GM10248 (cell line): ENCODE results near the gene KCNK10.

Experiments
- CTCF ChIA-PET: fragments of 300-600 bp; sonication (Branson Sonifier 250); formaldehyde crosslinking; extraction: SDS; loops from one replicate; lab custom pipeline; 2021; ENCODE audit warnings: antibody characterized with exemption; lab: Yijun Ruan, JAX
- POLR2A ChIA-PET: fragments of 350-650 bp; sonication (Branson Sonifier 250); formaldehyde crosslinking; extraction: SDS; loops from one replicate; lab custom pipeline; 2020; ENCODE audit warnings: antibody characterized with exemption; lab: Yijun Ruan, JAX
- DNase-seq: peaks from one replicate; pipeline ENCODE4 v3.0.0; 2012; ENCODE audit errors: extremely low spot score
- TF ChIP-seq, protein P1 (sequence below): IDR thresholded peaks from 2 replicates; pipeline ENCODE4 v1.5.1; 2012; ENCODE audit warnings: mild to moderate bottlenecking, low read depth; ENCODE audit errors: extremely low read depth, missing control alignments, control extremely low read depth

KCNK10 gene

DNA sequence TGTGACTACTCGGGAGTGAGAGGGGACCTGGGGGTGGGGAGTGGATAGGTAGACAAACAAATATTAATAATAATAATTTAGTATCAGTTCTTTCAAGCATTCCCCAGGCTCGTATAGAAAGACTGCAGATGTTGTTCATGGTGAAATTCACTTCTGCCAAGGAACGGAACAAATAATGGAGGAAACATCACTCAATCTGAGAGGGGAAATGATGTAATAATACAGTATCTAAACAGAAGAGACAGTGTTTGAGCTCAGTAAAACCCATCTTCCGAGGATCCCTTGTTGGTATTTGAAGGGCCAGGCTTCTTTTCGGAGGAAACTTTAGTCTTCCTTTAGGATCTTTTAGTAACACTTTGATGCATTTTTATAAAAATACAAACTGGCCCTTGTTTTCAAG is 114.2 kb downstream of the KCNK10 start:
- TF ChIP-seq, protein P1, sequence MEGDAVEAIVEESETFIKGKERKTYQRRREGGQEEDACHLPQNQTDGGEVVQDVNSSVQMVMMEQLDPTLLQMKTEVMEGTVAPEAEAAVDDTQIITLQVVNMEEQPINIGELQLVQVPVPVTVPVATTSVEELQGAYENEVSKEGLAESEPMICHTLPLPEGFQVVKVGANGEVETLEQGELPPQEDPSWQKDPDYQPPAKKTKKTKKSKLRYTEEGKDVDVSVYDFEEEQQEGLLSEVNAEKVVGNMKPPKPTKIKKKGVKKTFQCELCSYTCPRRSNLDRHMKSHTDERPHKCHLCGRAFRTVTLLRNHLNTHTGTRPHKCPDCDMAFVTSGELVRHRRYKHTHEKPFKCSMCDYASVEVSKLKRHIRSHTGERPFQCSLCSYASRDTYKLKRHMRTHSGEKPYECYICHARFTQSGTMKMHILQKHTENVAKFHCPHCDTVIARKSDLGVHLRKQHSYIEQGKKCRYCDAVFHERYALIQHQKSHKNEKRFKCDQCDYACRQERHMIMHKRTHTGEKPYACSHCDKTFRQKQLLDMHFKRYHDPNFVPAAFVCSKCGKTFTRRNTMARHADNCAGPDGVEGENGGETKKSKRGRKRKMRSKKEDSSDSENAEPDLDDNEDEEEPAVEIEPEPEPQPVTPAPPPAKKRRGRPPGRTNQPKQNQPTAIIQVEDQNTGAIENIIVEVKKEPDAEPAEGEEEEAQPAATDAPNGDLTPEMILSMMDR: no peak
- ChIA-PET POLR2A (no interaction called here), CTCF (interaction anchor here (1.5 kb wide), 1 partner anchor 10 kb away, joined by 3 read pairs; no protein-coding TSS in a partner anchor)
- no peak for DNase-seq

DNA sequence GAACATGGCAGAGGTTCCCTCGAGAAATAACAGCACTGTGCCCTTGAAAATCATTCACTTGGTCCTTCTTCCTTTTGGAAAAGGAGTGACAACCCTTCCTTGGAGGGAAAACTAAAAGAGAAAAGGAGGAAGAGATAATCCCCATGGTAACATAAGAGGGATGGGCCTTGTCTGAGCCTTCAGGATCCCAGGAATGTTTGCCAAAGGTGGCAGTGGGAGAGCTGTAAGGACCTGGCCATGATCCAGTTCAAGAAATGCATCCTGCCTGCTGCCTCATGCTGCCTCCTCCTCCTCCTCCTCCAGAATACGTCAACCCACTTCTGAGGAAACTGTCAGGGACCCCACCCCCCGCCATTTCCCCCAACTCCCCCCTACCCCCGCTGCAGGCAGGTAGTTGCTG is 118.8 kb downstream of the KCNK10 start:
- ChIA-PET POLR2A (no interaction called here), CTCF (interaction anchor here (6.8 kb wide), 1 partner anchor 15 kb away, joined by 52 read pairs; no protein-coding TSS in a partner anchor)
- TF ChIP-seq, protein P1: no peak
- DNase-seq: no peak

DNA sequence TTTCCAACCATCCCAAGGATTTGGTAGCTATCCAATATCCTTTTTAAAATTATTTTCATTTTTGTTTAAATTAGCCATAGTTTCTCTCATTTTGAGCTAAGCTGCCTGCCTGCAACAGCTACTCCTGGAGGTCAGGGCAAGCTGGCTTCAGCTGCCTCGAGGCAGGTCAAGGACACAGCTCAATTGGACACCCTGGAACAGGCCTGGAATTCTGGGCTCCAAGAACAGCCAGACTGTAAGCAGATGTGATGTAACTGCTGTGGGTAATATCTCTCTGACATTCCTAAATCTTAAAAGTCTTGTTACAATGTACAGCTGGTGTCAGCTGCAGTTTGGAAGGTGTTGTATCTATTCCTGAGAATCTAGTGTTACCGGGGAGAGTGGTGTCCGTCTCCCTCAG is 119.8 kb downstream of the KCNK10 start:
- TF ChIP-seq, protein P1: no peak
- POLR2A ChIA-PET: no interaction called here
- CTCF ChIA-PET: interaction anchor here (0.6 to 6.8 kb wide), 3 partner anchors 14 to 120 kb away, joined by 3 to 52 read pairs (median 3); no protein-coding TSS in a partner anchor
- no peak for DNase-seq

DNA sequence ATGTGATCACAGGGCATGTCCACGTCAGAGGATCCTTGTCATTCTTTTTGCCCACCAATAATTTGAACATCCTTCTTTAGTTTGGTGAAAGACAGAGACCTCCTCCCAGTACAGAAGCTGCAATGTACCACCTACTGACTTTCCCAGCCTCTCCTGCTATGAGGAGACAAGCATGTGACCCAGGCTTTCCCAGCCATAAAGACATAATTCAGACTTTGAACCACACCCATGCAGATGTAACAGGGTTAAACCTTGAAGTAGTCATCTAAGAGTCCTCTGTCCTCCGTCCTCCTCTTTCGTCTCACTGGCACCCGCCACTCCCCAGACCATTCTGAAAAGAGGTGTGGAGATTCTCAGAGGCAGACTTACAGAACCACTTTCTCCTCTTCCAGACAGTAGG is 120.8 kb downstream of the KCNK10 start:
- CTCF ChIA-PET: interaction anchor here (1.2 to 6.8 kb wide), 2 partner anchors 13 to 19 kb away, joined by 3 to 52 read pairs; no protein-coding TSS in a partner anchor
- TF ChIP-seq, protein P1: no peak
- POLR2A ChIA-PET: no interaction called here
- DNase-seq: no peak

- POLR2A ChIA-PET: no interaction called here
- CTCF ChIA-PET: interaction anchor here (6.8 kb wide), 1 partner anchor 13 kb away, joined by 52 read pairs; no protein-coding TSS in a partner anchor
- no peak for DNase-seq
- TF ChIP-seq, protein P1: no peak
These were observed 121.2 kb downstream of the KCNK10 start for GRCh38 chr14:88201851-88202250.

DNA sequence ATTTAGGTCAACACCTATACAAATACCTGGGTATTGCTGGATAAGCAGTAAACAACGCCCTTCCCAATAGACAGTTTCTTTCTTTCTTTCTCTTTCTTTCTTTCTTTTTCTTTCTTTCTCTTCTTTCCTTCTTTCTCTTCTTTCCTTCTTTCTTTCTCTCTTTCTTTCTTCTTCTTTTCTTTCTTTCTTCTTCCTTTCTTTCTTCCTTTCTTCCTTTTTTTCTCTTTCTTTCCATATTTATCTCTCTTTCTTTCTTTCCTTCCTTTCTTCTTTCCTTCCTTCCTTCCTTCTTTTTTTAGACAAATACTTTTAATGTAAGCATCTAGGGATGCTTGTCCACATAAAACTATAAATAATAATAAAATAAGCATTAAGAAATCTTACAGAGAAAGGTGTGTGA is 123.2 kb downstream of the KCNK10 start:
- DNase-seq: no peak
- POLR2A ChIA-PET: no interaction called here
- CTCF ChIA-PET: interaction anchor here (1.2 to 6.8 kb wide), 2 partner anchors 11 to 31 kb away, joined by 3 to 52 read pairs; no protein-coding TSS in a partner anchor
- TF ChIP-seq, protein P1: no peak
